Ramos (cell line): ENCODE measurements around the gene ZNF423.
"Not testable (repeated sequence)": the region's sequence is repeated elsewhere in the genome, so short reads cannot be mapped to it uniquely, and the experiment has no call there.

ENCODE experiments used
- in situ Hi-C: fragments of 300-500 bp; cut with MboI; formaldehyde crosslinking; loops from one replicate; pipeline ENCODE4 v1.14.3; 2022; ENCODE audit warnings: low sequenced_read_pairs; ENCODE audit not compliant: unreplicated experiment

Gene ZNF423

DNA sequence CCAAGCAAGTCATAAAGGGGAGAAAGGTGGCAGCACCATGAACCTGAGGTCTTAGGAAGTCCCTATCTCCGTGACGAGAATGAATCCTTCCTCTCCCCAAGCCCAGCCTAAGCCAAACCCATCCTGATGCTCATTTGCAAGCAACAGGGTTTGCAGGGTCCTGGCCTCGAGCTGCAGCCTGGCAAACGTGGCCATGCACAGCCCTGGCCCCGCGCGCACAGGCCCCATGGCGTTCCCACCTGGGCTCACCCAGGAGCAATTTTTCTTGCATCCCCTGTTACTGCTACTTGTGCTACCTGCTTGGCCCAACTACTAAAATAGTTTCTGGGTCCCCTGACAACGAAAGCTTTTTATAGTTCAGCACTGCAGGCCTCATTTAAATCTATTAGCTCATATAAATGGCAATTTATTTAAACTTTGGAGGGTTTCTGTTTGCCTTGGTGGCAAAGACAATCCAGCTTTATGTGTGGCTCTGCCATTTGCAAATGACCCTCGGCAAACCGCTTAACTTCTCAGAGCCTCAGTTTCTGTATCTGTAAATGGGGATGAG lies 340.8 kb downstream of the ZNF423 start:
- in situ Hi-C loops = no loop called here

DNA sequence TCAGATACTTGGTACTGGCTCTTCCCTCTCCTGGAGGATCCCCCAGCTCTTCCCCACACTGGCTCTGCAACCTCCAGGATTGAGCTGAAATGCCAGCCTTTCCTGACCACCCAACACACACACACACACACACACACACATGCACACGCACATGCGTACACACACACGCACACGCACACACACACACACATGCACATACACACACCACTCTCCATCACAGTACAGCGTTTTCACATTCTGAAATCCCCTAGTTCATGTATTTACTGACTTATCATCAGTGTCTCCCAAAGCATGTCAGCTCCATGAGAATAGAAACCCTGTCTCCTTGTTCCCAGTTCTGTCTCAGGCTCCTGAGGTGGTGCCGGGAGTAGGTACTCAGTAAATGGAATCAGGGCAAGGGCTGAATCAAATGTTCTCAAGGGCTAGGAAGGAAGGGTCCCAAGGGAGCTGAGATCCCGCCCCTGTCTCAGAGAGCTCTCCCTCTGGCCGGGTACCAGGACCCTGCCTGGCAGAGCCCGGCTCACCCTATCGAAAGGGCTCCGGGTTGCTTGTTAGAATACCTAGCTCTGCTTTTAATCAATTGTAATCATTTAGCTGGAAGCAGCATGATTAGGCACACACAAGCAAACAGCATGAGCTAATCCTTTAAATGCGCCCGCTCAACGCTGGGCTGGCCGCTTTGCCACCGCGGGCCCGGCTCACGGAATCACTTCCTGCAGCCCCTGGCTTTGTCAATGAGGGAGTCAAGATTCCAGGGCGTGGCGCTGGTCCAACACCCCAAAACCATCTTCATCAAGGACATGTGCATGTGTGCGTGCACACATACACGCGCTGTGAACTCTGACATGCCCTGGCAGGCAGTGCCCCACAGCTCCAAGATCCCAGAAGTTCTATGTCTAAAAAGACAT lies 341.6 kb downstream of the ZNF423 start:
- in situ Hi-C loops = no loop called here

DNA sequence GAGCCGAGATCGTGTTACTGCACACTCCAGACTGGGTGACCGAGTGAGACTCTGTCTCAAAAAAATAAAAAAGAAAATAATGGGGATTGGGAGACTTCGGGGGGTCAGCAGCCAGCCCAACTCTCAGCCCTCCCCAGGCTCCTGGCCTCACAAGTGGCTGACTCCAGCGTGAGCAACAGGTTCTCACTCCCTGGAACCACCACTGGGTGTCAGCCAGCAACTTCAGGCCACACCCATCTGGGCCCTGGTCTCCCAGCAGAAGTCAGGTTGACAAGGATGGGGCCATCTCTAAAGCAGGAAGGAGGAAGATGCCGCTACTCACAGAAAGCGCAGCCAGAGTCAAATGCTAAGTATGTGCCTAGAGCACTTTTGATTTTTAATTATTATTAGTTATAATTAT lies 342.9 kb downstream of the ZNF423 start:
- in situ Hi-C loops = no loop called here

DNA sequence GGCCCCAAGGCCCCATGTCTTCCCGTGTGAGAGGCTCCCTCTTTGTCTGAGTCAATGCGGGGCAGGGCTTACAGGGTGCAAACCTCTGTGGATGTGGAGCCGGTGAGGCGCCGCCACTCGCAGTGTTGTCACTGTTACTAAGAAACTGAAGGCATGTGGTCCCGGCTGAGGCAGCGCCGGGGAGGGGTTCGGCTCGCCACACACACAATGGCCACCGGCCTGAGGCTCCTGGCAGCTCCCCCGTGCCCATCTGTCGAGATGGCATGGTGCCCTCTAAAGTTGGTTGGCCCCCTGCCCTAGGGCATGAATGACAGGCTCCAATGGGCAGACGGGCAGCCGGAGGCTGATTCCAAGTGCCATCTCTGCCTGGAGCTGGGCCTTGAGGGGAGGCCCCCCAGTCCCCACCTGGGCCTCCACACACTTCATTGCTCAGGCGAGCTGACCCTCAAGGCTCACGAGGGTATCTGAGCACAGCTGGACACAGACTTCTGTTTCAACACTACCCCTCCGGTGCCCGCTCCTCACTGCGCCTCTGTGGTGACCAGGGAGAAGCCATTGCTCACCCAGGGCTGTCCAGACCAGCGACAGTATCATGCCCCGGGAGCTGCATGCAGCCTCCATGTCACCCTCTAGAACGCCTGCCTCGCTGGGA lies 345.1 kb downstream of the ZNF423 start:
- in situ Hi-C loops = no loop called here

DNA sequence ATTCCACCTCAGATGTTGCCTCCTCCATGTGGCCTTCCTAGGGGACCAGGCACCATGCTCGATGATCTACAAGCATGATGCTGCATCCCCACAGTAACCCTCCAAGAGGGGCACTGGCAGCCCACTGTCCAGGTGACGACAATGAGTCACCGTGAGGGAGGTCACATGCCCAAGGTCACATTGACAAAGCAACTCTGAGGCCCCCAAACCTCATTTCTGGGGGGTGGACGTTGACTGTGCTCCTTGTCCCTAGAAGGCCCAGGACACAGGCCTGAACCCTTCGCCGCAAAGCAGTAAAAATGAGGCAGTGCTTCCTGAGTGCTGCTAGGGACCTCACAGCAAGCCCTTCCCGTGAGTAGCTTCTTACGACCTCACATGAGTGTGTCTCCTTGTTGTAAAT lies 345.8 kb downstream of the ZNF423 start:
- in situ Hi-C loops = no loop called here

DNA sequence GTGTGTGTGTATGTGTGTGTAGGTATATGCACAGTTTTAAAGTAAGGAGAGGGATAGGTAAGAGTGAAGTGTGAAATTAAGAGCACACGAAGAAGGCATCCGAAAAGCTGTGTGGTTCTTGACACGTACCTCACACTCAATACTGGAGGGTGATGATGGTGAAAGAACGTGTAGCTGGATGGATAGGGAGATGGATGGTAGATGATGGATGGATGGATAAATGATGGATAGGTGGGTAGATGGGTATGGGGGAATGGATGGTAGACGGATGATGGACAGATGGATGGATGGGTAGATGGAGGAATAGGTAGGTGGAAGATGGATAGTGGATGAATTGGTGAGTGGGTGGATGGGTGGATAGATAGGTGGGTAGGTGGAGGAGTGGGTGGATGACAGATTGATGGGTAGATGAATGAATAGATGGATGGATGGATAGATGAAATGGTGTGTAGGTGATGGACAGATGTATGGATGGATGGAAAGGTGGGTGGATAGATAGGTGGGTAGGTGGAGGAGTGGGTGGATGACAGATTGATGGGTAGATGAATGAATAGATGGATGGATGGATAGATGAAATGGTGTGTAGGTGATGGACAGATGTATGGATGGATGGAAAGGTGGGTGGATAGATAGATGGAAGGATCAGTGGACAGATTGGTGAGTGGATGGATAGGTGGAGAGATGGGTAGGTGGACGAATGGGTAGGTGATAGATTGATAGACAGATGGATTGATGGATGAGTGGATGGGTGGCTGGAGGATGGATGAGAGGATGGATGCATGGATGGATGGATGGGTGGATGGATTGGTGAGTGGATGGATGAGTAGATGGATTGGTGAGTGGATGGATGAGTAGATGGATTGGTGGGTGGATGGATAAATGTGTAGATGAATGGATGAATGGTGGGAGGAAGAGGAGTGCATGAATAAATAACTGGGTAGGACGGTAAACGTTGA lies 349.6 kb downstream of the ZNF423 start:
- in situ Hi-C loops = not testable (repeated sequence)

DNA sequence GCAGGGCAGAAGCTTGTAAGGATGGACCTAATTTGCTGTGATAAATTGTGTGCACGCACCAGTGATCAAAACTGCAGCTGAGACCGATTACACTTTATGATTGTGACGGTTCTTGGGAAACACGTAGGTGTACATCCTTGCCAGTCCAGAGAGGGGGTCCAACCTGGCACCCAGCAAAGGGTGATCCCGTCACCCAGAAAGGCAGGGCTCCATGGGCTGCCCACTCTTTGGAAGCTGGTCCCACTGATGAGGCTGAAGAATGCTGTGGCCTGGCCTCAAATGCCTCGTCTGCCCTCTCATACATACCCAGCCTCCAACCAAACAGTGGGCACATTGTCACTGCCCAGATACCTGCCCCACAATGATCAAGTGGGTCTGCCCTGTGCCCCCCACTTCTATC lies 350.4 kb downstream of the ZNF423 start:
- in situ Hi-C loops = no loop called here

DNA sequence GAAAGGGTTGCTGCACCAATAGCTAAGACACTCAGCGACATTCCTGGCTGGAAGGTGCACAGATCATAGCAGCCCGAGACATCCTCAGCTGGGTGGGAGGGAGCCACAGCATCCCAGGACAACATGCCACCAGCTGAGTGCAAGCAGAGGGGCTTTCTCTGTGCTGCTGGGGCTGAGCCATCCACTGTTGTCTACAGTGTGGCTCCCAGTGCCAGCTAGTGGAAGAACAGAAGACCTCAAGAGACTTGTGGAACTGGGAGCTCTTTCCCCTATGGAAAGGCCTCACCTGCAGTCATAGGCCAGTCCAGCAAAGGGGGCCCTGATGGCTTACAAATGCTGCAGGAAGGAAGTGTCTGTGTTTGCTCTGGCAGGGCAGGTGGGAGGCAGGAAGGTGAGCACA lies 351.3 kb downstream of the ZNF423 start:
- in situ Hi-C loops = no loop called here

DNA sequence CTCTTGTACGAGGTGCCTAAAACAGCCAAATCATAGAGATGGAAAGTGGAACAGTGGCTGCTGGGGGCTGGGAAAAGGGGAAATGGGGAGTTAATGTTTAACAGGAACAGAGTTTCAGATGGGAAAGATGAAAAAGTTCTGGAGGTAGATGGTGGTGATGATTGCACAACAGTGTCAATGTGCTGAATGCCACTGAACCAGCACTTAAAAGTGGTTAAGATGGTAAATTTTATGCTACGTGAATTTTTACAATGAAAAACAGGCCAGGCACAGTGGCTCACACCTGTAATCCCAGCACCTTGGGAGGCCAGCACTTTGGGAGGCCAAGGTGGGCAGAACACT lies 351.9 kb downstream of the ZNF423 start:
- in situ Hi-C loops = no loop called here

DNA sequence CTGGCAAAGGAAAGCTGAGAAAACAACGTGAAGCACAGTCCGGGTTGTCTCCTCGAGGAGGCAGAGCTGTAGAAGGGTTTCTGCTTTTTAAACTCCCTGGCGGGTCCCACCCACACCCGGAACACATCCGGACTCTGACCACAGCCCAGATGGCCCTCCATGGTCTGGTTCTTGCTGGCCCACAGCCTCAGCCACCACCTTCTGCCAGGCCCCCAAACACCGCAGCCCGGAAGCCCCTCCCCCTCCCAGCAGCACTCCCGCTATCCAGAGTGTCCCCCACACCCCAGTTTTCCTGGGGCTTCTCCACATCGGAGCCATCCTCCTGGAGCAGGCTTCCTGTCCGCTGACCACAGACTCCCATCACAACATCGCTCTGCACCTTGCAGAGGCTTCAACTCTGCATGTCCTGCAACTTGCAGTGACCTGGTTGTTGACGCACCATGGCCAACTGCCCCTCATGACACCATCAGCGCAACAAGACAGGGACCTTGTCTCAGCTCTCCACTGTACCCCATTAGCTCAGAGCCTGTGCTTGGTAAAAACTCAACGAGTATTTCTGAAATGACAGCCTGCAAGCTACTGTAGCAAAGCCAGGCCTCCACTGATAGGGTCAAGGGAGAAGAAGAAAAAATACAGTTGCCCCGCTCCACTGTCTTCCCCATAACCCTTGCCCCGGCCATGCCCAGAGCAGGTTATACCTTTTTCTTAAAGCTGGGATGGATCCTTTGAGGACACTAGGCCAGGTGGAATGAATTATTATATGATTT lies 352.5 kb downstream of the ZNF423 start:
- in situ Hi-C loops = no loop called here

DNA sequence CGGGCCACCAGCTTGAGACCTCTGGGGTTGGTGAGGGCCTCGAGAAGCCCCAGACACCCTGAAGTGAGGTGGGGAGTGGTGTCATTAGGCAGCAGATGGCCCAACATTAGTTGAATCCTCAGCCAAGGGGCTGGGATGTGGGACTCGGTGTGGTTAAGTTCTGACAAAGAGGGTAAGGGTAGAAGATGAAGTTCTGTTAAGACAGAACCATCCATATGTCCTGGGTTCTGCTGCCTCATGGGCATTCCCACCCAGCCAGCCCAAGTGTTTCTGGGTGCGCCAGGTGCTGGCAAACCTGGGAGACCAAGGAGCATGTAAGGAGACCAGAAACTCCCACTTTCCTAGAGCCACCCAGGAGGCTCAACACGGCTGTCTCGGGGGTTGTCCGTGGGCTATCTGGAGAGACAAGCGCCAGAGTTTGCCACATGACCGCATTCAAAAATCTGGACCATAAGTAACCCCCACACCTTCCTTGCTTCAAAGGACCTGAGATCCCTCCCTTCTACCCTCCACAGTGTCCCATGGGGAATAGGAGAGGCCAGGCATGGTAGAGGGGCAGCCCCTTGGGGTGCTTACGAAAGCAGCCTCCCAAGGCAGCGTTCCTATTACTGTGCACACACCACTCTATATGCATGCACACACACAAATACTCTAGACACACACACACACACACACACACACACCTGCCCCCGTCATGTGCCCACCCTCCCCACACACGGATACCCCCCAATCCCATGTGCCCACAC lies 353.6 kb downstream of the ZNF423 start:
- in situ Hi-C loops = no loop called here

DNA sequence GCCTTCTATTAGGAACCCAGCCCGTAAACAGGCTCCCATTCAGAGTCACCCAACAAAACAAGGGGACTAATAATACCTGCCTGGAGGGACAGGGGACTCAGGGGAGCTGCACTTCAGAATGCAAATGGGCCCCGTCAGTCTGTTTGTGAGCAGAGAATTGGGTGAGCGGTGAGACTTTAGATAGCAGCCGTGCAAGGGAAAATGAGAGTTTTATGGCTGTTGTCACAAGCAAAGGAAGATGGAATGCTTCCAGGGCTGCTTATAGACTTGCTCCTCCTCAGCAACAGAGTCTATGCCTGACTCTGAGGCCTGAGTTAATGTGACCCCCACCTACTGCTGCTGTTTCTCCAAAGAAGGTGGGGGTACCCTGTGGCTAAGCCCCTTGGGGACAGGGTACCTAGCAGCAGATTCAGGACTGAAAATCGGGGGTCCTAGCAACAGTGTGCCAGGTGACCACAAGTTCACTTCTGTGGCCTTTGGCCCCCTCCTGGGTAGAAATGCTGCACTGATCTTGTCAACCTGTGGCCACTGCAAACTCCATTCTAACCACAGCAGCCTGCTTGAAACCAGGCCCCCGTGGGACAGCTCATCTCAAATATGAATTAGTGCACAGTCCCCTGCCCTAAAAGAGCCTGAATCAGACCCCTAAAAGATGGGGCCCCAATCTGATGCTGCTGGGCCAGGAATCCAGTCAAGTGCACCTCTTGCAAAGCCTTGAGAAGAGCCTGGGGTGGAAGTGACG lies 355.9 kb downstream of the ZNF423 start:
- in situ Hi-C loops = no loop called here

DNA sequence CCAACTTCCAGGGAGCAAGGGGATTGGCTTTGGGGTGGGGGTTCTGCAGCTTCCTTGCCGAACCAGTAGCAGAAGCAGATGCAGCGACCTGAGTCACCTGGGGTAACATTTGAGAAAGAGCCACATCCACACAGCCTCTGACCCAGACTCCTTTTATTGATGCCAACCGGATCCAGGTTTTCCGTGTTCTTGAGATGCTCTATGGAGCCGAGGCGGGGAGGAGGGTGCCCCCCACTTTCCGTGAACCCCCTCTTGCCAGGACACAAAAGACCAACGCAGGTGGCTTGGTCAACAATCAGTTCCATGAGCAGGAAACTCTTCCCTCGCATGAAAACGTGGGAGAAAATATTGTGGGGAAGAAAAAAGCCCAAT lies 356.5 kb downstream of the ZNF423 start:
- in situ Hi-C loops = no loop called here

DNA sequence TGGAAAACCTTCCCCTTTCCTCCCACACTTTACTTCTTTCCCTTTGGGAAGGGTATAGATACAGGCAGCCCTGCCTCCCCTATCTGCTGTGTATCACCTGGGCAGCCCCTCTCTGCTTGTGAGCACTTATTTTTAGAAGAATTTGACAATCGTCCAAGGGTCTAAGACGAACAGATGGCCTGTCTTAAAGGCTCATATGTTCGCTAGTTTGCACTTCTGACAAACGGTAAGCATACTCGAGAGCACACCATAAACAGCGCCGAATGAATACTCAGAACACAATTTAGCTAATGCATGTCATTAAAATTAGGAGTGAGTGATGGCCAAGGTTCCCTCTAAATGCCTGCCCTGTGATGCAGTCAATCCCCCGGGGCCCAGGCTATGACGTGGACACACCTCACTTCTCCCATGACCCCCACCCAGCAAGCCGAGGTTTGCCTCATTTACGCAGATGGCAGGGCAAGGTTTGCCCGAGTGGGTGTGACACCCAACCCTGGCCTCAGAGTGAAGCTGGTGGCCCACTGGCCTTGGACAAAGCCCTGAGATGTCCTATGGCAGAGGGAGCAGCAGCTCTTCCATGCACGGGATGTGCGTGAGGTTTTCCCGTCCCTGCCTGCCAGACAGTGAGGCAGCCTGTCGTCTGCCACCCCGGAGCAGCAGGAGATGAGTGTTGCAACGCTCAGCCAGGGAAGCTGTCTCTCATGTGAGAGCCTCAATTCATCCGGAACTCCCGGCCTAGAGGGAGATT lies 357.1 kb downstream of the ZNF423 start:
- in situ Hi-C loops = no loop called here

DNA sequence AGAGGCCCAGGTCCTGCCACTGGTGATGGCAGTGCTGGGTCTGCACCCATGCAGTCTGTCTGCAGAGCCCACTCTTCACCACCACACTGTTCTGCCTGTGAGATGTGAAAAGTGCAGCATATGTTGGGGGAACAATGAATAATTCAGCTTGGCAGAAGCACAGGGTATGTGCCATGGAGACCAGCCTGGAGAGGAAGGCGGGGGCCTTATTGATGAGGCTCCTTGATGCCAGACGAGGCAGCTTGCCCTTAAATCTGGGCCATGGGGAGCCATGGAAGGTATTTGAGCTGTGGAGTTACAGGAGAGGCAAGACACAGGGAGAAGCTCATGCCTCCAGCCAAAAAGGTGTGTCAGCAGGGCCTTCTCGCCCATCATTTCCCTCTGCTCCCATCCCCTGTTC lies 357.6 kb downstream of the ZNF423 start:
- in situ Hi-C loops = no loop called here

DNA sequence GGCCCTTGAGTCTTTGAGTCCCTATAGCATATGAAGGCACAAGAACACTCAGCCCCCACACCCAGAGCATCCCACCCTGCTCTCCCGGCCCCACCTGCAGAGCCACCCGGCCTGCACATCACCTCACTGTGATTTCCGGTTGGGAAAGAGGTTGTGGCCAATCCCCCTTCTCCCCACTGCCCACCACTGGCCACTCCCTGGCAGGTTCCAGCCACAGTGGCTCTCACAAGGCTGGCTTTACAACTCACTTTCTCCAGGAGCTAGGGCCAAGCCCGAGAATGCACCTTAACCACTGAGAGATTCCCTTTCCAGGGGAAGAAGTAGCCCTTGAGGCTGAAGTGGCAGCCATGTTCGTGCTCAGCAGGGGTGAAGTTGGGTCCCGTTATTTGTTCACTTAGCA lies 358.4 kb downstream of the ZNF423 start:
- in situ Hi-C loops = no loop called here

DNA sequence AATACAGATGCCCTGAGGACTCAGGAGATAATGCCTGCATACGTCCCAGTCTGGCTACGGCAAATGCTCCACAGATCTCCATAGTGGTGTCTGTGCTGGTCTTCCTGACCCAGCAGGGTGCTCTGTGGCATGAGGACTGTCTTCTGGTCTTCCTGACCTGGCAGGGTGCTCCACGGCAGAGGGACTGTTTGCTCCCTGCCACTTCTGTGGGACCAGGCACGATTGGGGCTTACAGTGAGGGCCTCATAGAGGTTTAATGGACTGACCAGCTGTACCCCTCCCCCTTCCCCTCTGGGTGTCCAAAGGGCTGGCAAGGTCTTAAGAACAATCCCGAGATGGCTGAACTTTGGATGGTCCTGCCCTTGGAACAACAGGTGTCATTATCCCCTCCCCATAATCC lies 359.3 kb downstream of the ZNF423 start:
- in situ Hi-C loops = no loop called here
